SK-N-SH treated with all-trans-retinoic acid at 6 μM for 48 hours (cell line): ENCODE measurements around the gene CPTP.

Source experiments
- ATAC-seq: fragments of 200-7000 bp; cut with Tn5 transposase; 3 replicates; pipeline ENCODE4 v1.9.1; 2020; ENCODE audit warnings: mild to moderate bottlenecking, moderate library complexity
- ARNTL ChIP-seq: fragments of 450-650 bp; formaldehyde crosslinking; IDR thresholded peaks from 2 replicates; pipeline ENCODE4 v1.5.0; 2020; ENCODE audit warnings: low read depth, mild to moderate bottlenecking, moderate library complexity, borderline replicate concordance
- CREB5 ChIP-seq: fragments of 250-450 bp; sonication (Bioruptor Pico); IDR thresholded peaks from 2 replicates; pipeline ENCODE4 v1.5.1; 2020; ENCODE audit warnings: low read depth, mild to moderate bottlenecking, moderate library complexity
- CSDC2 ChIP-seq: fragments of 250-450 bp; sonication (Bioruptor Pico); IDR thresholded peaks from 2 replicates; pipeline ENCODE4 v1.5.0; 2020; ENCODE audit warnings: mild to moderate bottlenecking, moderate library complexity
- CSRNP3 ChIP-seq: fragments of 250-450 bp; sonication (Bioruptor Pico); IDR thresholded peaks from 2 replicates; pipeline ENCODE4 v1.5.1; 2021; ENCODE audit warnings: mild to moderate bottlenecking, moderate library complexity
- ESRRG ChIP-seq: fragments of 250-450 bp; sonication (Bioruptor Pico); IDR thresholded peaks from 2 replicates; pipeline ENCODE4 v1.6.1; 2021; ENCODE audit warnings: mild to moderate bottlenecking
- ISL1 ChIP-seq: fragments of 250-450 bp; sonication (Bioruptor Pico); IDR thresholded peaks from 2 replicates; pipeline ENCODE4 v2.1.2; 2022; ENCODE audit warnings: mild to moderate bottlenecking, moderate library complexity
- OSR1 ChIP-seq: fragments of 250-450 bp; sonication (Bioruptor Pico); IDR thresholded peaks from 2 replicates; pipeline ENCODE4 v1.8.0; 2022; ENCODE audit warnings: moderate library complexity, mild to moderate bottlenecking, inconsistent platforms
- PATZ1 ChIP-seq: fragments of 250-450 bp; sonication (Bioruptor Pico); IDR thresholded peaks from 2 replicates; pipeline ENCODE4 v1.8.0; 2020; ENCODE audit warnings: mild to moderate bottlenecking, moderate library complexity, borderline replicate concordance
- PPARA ChIP-seq: fragments of 250-450 bp; sonication (Bioruptor Pico); IDR thresholded peaks from 2 replicates; pipeline ENCODE4 v1.5.0; 2020; ENCODE audit warnings: mild to moderate bottlenecking, borderline replicate concordance
- SNAI2 ChIP-seq: fragments of 250-450 bp; sonication (Bioruptor Pico); IDR thresholded peaks from 2 replicates; pipeline ENCODE4 v1.5.0; 2020; ENCODE audit warnings: mild to moderate bottlenecking, moderate library complexity
- TCF4 ChIP-seq: fragments of 250-450 bp; sonication (Bioruptor Pico); IDR thresholded peaks from 2 replicates; pipeline ENCODE4 v1.8.0; 2021; ENCODE audit warnings: mild to moderate bottlenecking, moderate library complexity, borderline replicate concordance
- TOX ChIP-seq: fragments of 250-450 bp; sonication (Bioruptor Pico); IDR thresholded peaks from 2 replicates; pipeline ENCODE4 v1.8.0; 2021; ENCODE audit warnings: mild to moderate bottlenecking, moderate library complexity, borderline replicate concordance
- ZC3H10 ChIP-seq: fragments of 250-450 bp; sonication (Bioruptor Pico); IDR thresholded peaks from 2 replicates; pipeline ENCODE4 v1.5.1; 2021; ENCODE audit warnings: mild to moderate bottlenecking, moderate library complexity
- ZFP3 ChIP-seq: fragments of 250-450 bp; sonication (Bioruptor Pico); IDR thresholded peaks from 2 replicates; pipeline ENCODE4 v1.5.0; 2020; ENCODE audit warnings: mild to moderate bottlenecking, moderate library complexity
- ZFP30 ChIP-seq: fragments of 450-650 bp; formaldehyde crosslinking; IDR thresholded peaks from 2 replicates; pipeline ENCODE4 v1.5.0; 2022; ENCODE audit warnings: mild to moderate bottlenecking, moderate library complexity
- ZNF565 ChIP-seq: fragments of 450-650 bp; formaldehyde crosslinking; conservative IDR thresholded peaks from 2 replicates; pipeline ENCODE4 v1.5.0; 2020; ENCODE audit warnings: low read depth, mild to moderate bottlenecking, moderate library complexity
- ZNF70 ChIP-seq: fragments of 450-650 bp; formaldehyde crosslinking; IDR thresholded peaks from 2 replicates; pipeline ENCODE4 v1.5.0; 2020; ENCODE audit warnings: mild to moderate bottlenecking, moderate library complexity
- ZNF8 ChIP-seq: fragments of 450-650 bp; formaldehyde crosslinking; IDR thresholded peaks from 2 replicates; pipeline ENCODE4 v1.5.0; 2020; ENCODE audit warnings: mild to moderate bottlenecking, moderate library complexity
- TF ChIP-seq, protein P1 (sequence below): fragments of 250-450 bp; sonication (Bioruptor Pico); IDR thresholded peaks from 2 replicates; pipeline ENCODE4 v1.5.0; 2020; ENCODE audit warnings: mild to moderate bottlenecking, moderate library complexity
- TF ChIP-seq, protein P2 (sequence below): fragments of 250-450 bp; sonication (Bioruptor Pico); IDR thresholded peaks from 2 replicates; pipeline ENCODE4 v1.8.0; 2021; ENCODE audit warnings: low read depth, mild to moderate bottlenecking, moderate library complexity, borderline replicate concordance

CPTP gene

GRCh38 chr1:1349256-1350012 is 24.8 kb downstream of the CPTP start, which contains the start of gene DVL1:
Gene DVL1 (minus strand): TSS chr1:1349418. CDS start chr1:1349065, 353 bp downstream.
- peak; percentile 37 for ATAC-seq
- TF ChIP-seq ZNF70 (CRISPR knock-in tag) (no peak), ZFP30 (CRISPR knock-in tag) (no peak), ZC3H10 (no peak), ZNF565 (CRISPR knock-in tag) (no peak), CSRNP3 (CRISPR knock-in tag) (no peak), CREB5 (CRISPR knock-in tag) (no peak), TOX (CRISPR knock-in tag) (no peak), PPARA (no peak), ESRRG (CRISPR knock-in tag) (no peak), PATZ1 (CRISPR knock-in tag) (no peak), TCF4 (CRISPR knock-in tag) (no peak), ARNTL (CRISPR knock-in tag) (no peak), CSDC2 (CRISPR knock-in tag) (no peak), ZFP3 (no peak), SNAI2 (CRISPR knock-in tag) (no peak)
- TF ChIP-seq, protein P1, sequence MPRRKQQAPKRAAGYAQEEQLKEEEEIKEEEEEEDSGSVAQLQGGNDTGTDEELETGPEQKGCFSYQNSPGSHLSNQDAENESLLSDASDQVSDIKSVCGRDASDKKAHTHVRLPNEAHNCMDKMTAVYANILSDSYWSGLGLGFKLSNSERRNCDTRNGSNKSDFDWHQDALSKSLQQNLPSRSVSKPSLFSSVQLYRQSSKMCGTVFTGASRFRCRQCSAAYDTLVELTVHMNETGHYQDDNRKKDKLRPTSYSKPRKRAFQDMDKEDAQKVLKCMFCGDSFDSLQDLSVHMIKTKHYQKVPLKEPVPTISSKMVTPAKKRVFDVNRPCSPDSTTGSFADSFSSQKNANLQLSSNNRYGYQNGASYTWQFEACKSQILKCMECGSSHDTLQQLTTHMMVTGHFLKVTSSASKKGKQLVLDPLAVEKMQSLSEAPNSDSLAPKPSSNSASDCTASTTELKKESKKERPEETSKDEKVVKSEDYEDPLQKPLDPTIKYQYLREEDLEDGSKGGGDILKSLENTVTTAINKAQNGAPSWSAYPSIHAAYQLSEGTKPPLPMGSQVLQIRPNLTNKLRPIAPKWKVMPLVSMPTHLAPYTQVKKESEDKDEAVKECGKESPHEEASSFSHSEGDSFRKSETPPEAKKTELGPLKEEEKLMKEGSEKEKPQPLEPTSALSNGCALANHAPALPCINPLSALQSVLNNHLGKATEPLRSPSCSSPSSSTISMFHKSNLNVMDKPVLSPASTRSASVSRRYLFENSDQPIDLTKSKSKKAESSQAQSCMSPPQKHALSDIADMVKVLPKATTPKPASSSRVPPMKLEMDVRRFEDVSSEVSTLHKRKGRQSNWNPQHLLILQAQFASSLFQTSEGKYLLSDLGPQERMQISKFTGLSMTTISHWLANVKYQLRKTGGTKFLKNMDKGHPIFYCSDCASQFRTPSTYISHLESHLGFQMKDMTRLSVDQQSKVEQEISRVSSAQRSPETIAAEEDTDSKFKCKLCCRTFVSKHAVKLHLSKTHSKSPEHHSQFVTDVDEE (CRISPR knock-in tag), result no peak
- TF ChIP-seq, protein P2, sequence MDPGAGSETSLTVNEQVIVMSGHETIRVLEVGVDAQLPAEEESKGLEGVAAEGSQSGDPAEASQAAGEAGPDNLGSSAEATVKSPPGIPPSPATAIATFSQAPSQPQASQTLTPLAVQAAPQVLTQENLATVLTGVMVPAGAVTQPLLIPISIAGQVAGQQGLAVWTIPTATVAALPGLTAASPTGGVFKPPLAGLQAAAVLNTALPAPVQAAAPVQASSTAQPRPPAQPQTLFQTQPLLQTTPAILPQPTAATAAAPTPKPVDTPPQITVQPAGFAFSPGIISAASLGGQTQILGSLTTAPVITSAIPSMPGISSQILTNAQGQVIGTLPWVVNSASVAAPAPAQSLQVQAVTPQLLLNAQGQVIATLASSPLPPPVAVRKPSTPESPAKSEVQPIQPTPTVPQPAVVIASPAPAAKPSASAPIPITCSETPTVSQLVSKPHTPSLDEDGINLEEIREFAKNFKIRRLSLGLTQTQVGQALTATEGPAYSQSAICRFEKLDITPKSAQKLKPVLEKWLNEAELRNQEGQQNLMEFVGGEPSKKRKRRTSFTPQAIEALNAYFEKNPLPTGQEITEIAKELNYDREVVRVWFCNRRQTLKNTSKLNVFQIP (CRISPR knock-in tag), result no peak
- TF ChIP-seq, all 23 proteins: peak for 0

- TF ChIP-seq CSDC2 (CRISPR knock-in tag), result no peak
- TF ChIP-seq ZNF565 (CRISPR knock-in tag), result no peak
- TF ChIP-seq, protein P1 (CRISPR knock-in tag), result no peak
- TF ChIP-seq ZNF8 (CRISPR knock-in tag), result no peak
- TF ChIP-seq OSR1 (CRISPR knock-in tag), result no peak
- no peak for TF ChIP-seq ARNTL (CRISPR knock-in tag)
- no peak for TF ChIP-seq ZFP30 (CRISPR knock-in tag)
- TF ChIP-seq CREB5 (CRISPR knock-in tag), result no peak
- no peak for TF ChIP-seq ISL1
- no peak for ATAC-seq
These were observed 27.2 kb downstream of the CPTP start for GRCh38 chr1:1351511-1352427.
